ENCODE data around the gene NLRP7.
"Not testable (repeated sequence)": the region's sequence is repeated elsewhere in the genome, so short reads cannot be mapped to it uniquely, and the experiment has no call there.

NLRP7 gene

DNA sequence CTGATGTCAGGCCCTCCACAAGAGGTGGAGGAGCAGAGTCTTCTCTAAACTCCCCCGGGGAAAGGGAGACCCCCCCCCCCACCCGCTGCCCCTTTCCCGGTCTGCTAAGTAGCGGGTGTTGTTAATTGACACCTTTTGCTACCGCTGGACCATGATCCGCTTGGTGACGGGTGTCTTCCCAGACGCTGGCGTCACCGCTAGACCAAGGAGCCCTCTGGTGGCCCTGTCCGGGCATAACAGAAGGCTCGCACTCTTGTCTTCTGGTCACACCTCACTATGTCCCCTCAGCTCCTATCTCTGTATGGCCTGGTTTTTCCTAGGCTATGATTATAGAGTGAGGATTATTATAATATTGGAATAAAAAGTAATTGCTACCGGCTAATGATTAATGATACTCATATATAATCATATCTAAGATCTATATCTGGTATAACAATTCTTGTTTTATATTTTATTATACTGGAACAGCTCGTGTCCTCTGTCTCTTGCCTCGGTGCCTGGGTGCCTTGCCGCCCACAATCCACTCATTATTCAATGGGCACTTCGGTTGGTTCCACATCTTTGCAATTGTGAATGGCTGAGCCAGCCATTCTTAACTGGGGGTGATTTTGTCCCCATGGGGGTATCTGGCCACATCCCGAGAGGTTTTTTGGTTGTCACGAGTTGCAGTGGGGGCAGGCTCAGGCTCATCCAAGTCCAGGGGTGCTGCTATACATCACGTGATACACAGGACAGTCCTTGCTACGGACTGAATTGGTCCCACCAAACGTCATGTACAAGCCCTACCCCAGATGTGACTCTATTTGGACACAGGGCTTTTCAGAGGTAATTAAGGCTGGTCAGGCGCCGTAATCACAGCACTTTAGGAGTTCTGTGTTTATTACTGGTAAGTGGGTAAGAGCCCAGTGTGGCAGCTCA, 27.4 kb downstream of the NLRP7 start:
- not testable (repeated sequence) for DNase-seq

DNA sequence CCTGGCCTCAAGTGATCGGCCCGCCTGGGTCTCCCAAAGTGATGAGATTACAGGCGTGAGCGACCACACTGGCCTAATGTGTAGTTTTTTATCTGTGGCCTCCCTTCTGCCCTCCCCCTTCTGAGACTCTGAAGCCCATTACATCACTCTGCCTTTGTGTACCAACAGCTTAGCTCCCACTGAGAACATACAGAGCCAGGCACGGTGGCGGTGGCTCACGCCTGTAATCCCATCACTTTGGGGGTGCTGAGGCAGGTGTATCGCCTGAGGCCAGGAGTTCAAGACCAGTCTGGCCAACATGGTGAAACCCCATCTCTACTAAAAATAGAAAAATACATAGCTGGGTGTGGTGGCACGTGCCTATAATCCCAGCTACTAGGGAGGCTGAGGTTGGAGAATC, 28.8 kb downstream of the NLRP7 start:
- no peak for DNase-seq

DNA sequence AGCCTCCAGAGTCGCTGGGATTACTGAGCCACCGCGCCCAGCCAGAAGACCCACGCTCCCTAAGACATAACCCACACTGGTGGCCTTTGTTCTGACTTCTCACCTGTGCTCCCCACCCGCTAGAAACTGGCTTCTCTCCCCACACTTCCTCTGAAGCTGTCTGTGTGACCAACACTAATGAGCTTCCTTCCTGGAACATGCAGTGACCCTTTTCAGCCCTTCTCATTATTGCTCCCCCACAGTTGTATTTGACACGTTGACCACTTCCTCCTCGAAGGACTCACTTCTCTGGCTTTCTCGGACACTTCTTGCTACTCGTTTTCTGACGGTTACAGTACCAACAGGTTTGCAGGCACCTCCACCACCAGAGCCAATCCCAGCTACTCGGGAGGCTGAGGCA, 30.5 kb downstream of the NLRP7 start:
- DNase-seq = no peak

DNA sequence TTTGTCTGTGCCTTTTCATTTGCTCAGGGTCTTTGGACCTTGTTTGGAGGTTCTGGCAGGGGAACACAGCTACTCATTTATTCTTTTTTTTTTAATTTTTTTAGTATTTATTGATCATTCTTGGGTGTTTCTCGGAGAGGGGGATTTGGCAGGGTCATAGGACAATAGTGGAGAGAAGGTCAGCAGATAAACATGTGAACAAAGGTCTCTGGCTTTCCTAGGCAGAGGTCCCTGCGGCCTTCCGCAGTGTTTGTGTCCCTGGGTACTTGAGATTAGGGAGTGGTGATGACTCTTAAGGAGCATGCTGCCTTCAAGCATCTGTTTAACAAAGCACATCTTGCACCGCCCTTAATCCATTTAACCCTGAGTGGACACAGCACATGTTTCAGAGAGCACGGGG, 39.4 kb downstream of the NLRP7 start:
- not testable (repeated sequence) for DNase-seq

DNA sequence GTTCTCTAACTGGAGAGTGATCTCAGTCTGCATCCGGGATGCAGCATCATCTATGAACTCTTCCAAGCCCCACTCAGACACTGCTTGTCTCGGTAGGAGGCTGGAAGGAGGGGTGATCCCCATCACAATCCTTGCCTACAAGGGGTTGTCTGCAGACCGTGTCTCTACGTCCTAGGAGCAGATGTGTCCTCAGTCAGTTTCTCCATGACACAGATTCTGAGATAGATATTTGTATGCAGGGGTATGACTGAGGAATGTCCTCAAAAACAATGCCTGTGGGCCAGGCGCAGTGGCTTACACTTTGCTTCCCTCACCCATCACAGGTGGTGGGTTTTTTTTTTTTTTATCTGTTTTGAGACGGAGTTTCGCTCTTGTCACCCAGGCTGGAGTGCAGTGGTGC, 40.5 kb downstream of the NLRP7 start:
- DNase-seq = no peak

DNA sequence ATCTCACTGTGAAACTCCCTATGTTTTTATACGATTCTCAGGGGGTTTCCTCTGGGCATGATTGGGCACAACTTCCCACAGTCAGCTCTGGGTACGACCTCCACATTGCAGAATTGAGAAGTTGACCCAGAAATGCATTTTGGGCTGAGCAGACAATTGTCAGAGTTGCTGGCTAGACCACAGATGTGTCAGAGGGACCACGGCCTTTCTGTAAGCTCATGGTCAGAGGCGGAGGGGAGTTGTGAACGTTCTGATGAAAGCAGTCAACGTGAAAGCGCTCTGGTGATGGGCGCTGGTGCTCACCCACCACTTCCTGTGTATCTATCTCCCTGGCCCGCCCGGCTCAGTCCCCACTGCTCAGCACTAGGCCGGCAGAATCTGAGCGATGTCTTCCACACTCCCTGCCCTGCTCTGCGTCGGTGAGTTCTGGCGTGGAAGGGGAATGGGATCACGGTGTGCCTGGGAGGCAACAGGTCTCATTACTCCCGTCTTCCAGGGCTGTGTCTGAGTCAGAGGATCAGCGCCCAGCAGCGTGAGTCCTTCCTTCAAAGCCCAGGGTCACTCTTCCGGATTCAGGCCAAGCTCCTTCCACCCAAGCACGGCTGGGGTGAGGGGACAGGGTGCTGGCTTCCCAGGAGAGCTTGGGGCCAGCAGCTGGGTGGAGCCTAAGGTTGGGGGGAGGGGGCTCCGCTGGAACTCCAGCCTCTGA, 41.4 kb downstream of the NLRP7 start, which contains the start of gene NCR1:
Gene NCR1, plus strand, starts transcription at position 346 of the 709 bp plus-strand sequence. Its CDS starts 40 bp downstream, at position 386.
- DNase-seq = no peak

DNA sequence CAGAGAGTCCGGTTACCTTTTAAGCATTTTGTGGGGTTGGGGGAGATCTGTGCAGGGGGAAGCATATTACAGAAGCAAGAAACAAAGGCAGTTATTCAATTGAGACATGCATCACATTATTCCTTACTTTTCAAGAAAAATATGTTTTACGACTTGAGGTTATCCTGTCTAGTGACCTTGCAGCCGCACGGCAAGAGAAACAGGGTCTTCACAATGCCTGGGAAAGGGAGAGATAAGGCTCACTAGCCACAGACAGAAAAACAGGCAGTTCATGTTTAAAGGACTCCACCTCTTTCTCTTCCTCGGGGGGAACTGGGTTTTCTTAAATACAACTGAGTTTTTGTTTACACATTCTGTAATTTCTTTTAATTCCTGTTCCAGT, 41.9 kb downstream of the NLRP7 start:
- no peak for DNase-seq

DNA sequence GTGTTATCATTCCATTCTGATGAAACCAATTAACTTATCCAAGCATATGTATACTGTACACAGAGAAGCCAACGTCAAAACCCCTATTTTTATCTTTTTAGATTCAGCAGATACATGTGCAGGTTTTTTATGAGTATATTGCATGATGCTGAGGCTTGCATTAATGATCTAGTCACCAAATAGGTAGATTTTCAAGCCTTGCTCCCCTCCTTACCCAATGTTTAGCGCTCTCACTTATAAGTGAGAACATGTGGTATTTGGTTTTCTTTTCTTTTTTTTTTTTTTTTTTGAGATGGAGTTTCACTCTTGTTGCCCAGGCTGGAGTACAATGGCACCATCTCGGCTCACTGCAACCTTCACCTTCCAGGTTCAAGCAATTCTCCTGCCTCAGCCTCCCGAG, 43.1 kb downstream of the NLRP7 start:
- DNase-seq = not testable (repeated sequence)

DNA sequence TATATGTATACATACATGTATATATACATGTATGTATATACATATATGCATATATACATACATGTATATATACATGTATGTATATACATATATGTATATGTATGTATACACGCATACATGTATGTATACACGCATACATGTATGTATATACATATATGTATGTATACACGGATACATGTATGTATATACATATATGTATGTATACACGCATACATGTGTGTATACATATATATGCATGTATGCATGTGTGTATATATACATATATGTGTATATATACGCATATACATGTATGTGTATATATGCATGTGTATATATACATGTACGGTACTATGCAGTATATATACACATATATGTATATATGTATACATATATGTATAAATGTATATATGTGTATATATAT, 44.0 kb downstream of the NLRP7 start:
- DNase-seq = no peak

DNA sequence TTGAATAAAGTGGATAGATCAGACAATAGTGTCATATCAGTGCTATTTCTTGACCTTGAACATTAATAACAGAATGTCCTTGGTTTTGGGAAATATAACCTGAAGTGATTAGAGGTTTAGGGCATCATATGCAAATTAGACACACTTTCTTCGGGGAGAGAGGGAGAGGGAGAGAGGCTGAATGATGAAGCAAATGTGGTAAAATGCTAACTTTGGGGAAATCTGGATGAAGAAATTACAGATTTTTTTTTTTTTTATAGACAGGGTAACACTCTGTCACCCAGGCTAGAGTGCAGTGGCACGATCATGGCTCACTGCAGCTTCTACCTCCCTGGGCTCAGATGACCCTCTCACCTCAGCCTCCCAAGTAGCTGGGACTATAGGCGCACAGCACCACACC, 45.3 kb downstream of the NLRP7 start:
- DNase-seq = no peak

DNA sequence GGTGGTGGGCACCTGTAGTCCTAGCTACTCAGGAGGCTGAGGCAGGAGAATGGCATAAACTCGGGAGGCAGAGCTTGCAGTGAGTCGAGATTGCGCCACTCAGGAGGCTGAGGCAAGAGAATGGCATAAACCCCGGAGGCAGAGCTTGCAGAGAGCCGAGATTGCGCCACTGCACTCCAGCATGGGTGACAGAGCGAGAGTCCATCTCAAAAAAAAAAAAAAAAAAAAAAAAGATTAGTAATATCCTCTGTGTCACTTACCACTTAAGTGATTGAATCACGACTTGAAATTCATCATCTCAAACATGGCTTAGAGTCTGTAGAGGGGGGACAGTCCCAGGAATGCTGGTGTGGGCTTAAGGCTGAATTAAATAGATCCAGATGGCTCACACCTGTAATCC, 46.2 kb downstream of the NLRP7 start:
- not testable (repeated sequence) for DNase-seq

DNA sequence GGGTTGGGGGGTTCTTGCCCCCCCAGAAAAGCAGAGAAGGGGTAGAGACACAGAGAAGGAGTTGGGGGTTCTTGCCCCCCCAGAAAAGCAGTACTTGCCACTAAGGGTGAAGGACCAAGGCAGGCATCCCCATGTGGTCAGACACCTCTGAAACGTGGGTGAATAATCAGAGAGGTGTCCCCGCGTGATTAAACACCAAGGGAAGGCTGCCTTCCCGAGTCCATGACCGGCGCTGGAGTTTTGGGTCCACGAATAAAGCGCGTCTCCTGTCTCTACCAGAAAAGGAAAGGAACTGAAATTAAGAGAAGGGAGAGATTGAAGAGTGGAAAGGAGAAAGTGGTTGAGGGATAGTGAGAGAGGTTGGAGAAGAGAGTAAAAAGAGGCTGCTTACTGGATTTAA, 47.7 kb downstream of the NLRP7 start:
- DNase-seq = not testable (repeated sequence)

DNA sequence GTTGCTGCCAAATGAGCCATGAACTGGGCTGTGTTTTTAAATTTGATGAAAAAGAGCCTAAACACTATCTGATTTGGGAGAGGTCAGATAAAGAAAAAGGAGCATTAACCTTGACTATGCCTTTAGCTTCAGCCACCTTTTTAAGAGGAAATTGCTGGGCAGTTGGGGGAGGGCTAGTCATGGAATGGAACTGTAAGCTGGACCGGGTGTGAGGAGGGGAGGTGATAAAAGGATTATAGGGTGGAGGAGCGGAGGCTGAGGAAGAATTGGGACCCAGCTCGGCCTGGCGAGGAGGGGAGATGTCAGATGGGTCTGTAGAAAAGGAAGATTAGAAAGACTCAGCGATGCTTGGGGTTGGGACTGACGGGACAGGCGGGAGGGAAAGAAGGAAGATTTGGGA, 48.6 kb downstream of the NLRP7 start:
- DNase-seq = not testable (repeated sequence)

DNA sequence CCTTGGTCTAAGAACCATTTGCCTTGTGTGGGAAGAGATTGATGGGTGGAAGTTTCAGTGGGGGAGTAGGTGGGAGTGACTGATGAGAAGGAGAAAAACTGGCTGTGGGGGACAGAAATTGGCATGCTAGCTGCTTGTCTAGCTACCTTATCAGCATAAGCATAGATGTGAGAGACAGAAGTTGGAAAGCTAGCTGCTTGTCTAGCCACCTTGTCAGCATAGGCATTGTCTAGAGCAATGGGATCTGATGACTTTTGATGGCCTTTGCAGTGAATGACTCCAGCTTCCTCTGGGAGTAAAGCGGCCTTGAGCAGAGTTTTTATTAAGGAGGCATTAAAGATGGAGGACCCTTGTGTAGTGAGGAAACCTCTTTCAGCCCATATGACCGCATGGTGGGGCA, 51.3 kb downstream of the NLRP7 start:
- DNase-seq = no peak

DNA sequence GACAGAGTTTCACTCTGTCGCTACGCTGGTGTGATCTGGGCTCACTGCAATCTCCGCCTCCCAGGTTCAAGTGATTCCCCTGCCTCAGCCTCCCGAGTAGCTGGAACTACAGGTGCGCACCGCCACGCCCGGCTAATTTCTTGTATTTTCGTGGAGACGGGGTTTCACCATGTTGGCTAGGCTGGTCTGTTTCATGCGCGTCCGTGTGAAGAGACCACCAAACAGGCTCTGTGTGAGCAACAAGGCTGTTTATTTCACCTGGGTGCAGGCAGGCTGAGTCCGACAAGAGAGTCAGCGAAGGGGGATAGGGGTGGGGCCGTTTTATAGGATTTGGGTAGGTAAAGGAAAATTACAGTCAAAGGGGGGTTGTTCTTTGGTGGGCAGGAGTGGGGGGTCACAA, 53.2 kb downstream of the NLRP7 start:
- not testable (repeated sequence) for DNase-seq

DNA sequence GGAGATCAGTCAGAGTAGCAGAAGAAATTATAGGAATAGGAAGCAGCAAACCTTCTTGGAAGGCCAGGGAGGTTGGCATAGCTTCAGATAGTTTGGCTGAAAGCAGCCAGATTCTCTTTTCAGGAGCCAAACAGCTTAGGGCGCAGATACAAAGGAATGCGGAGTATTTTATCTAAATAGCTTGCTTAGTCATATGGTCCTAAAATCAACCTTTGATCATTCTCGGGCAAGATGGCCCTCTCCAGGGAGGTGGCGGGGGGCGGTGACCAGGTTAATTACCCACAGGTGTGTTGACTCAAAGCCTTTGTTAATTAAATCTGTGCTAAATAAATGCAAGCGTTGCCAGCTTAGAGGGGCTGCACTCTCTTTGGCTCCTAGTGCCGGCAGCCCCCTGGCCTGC, 53.9 kb downstream of the NLRP7 start:
- no peak for DNase-seq

DNA sequence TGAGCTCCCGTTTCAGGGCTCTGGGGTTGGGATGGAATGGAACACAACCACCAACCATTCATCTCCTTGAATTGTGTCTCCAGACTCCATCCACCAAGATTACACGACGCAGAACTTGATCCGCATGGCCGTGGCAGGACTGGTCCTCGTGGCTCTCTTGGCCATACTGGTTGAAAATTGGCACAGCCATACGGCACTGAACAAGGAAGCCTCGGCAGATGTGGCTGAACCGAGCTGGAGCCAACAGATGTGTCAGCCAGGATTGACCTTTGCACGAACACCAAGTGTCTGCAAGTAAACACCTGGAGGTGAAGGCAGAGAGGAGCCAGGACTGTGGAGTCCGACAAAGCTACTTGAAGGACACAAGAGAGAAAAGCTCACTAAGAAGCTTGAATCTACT, 57.8 kb downstream of the NLRP7 start:
- no peak for DNase-seq

DNA sequence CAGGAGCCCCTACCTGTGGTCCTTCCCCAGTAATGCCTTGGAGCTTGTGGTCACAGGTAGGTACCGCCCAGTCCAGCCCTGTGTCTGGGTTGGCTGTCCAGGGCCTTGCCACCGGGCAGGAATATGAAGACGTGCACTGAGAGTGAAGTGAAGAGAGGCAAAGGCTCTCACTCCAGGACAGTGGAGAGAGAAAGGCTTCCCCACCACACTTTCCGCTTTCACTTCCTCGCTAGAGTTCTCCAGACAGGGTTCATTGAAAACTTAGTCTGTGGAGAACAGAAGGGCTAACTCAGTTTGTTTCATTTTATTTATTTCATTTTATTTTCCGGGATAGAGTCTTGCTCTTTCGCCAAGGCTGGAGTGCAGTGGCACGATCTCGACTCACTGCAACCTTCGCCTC, 59.1 kb downstream of the NLRP7 start:
- DNase-seq = no peak

DNA sequence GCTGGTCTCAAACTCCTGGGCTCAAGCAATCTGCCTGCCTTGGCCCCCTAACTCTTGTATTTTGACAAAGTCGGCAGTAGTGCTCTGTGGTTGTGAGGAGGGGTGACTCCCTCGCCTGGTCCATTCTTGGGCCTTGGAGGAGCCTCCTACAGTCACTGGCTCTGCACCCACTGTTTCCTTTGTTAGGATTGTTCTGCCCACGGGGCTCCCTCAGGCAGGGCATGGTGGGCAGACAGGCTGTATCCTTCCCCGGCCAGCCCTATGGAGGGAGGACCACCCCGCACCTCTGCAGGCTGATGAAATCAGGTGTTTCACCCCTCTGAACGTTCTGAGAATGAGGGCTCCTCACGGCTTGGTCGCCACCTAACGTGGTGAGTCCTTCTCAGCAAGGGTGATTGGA, 64.1 kb downstream of the NLRP7 start:
- DNase-seq = no peak

DNA sequence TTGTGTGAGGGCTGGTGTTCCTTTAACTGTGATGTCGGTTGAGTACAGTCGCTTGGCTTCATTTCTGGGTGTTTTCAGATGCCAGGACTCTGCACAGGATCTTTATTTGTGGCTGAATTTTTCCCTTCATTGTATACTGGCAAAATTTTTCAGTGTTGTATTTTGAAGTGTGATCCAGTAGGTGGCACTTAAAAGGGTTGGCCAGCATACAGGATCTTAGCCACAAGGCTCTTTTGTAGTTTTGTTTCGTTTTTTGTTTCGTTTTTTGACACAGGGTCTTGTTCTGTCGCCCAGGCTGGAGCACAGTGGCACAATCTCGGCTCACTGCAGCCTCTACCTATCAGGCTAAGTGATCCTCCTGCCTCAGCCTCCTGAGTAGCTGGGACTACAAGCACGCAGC, 64.6 kb downstream of the NLRP7 start:
- DNase-seq = no peak

DNA sequence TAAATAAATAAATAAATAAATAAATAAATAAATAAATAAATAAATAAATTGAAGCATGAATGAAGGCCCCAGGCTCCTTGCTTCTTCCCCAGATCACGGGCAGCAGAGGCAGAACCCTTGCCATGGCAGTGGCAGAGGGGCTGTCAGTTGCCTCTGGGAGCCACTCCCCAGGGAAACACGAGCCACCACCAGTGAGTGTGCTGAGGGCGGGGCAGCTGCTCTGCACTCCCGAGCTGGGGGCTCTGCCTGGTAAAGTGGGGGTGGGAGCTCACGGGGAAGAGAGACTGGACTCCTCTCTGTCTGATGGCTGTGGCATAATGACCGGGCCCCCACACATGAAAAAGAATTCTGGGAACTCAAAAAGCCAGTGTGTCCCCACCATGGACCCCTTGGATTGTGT, 65.4 kb downstream of the NLRP7 start:
- no peak for DNase-seq

DNA sequence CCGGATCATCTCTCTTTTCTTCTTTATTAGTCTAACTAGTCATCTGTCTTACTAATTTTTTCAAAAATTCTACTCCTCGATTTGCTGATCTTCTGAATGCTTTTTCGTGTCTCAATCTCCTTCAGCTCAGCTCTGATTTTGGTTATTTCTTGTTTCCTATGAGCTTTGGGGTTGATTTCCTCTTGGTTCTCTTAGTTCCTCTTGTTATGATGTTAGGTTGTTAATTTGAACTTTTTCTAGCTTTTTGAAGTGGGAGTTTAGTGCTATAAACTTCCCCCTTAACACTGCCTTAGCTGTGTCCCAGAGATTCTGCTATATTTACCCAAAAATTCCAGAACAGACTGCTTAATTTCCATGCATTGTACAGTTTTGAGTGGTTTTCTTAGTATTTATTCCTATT, 69.9 kb downstream of the NLRP7 start:
- DNase-seq = no peak

DNA sequence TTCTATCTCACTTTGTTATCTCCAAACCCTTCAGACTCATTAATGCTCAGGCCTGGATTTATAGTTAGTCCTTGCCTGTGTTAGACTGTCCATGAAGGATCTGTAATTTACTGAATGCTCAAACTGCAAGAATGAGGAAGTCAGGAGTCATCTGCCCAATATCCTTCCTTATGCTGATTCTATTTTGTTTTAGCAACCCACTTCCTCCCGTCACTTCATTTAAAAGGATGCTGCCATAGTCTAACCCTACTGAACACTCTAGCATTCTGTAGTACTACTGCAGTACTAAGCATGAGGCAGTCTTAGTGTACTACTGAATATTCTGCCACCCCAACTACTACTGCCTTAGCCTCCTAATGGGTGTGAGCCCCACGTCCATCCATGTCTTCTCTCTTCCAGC, 71.8 kb downstream of the NLRP7 start:
- DNase-seq = no peak

DNA sequence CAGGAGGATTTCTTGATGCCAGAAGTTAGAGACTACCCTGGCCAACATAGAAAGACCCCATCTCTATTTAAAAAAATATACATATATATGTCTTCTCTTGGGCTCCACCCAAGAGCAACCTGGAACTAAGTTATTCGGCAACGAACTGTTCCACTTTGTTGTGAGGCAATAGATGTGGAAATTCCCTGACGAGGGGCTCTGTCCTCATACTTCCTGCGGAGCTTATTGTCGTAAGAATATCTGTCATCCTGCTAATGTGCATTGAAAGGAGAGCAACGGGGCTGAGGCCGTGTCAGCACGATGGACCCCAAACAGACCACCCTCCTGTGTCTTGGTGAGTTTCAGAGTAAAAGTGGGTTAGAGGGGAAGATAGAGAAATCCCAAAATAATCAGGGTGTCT, 73.3 kb downstream of the NLRP7 start, which contains the start of gene FCAR:
Gene FCAR, plus strand, starts transcription at position 246 of the 400 bp plus-strand sequence. Its CDS starts 55 bp downstream, at position 301.
- DNase-seq = no peak
